Suppressor macrophage treated with lipopolysaccharide for 1 hour (primary cell): ENCODE measurements around the gene GIMAP7.
"Not testable (repeated sequence)": the region's sequence is repeated elsewhere in the genome, so short reads cannot be mapped to it uniquely, and the experiment has no call there.

Experiments used
- DNase-seq, 3 donors: peaks; one replicate each; pipeline ENCODE4 v3.0.0-alpha.2; 2020 to 2022

Gene GIMAP7

DNA sequence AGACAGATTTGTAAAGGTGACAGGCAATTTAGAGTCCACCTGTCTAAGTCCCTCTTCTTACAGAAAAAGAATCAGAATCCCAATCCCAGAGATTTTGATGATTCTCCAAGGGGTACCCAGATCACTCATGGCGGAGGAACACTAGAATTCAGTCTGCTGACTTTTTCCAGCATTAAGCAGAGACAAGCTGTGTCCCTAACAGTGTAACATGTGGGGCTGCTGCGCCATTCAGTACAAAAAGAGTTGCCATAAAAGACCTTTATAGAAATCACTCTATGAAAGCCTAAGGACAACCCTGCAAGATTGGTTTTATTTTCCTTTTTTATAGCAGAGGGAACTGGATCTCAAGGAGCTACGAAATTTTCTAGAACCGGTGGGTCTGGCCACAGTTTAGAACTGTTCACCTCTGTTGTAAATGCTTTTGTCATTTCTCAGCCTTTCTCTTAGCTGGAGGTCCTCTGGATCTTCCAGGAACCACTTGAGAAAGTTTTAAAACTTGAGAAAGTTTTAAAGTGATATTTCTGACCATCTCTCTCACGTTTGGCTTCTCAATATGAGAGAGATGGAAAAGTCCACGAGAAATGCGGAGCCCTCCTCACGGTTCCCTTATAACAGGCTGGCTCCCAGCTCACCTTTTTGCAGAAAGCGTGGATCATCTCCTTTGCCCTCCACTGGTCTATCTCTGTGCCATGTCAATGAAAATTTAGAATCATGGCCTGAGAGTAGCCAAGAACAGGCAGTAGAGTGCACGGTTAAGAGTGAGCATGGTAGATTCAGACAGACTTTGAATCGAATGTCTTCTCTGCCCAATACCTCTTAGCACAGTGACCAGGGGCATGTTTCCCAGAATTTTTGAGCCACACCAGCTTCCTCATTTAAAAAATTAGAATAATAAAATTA, 826 bp downstream of the GIMAP7 start:
- peak; percentile 8 to 24 (median 10) for DNase-seq

- DNase-seq = peak in 2 of 3 donors; percentile 18 to 28
Observed at GRCh38 chr7:150516956-150517745, 2.5 kb downstream of the GIMAP7 start.

GRCh38 chr7:150519310-150519709, 4.6 kb downstream of the GIMAP7 start:
- DNase-seq = no peak

DNA sequence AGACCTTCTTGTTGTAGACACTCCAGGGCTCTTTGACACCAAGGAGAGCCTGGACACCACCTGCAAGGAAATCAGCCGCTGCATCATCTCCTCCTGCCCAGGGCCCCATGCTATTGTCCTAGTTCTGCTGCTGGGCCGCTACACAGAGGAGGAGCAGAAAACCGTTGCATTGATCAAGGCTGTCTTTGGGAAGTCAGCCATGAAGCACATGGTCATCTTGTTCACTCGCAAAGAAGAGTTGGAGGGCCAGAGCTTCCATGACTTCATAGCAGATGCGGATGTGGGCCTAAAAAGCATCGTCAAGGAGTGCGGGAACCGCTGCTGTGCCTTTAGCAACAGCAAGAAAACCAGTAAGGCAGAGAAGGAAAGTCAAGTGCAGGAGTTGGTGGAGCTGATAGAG, 5.5 kb downstream of the GIMAP7 start:
- no peak for DNase-seq

- not testable (repeated sequence) for DNase-seq
Observed at GRCh38 chr7:150522931-150523330, 8.3 kb downstream of the GIMAP7 start.

DNA sequence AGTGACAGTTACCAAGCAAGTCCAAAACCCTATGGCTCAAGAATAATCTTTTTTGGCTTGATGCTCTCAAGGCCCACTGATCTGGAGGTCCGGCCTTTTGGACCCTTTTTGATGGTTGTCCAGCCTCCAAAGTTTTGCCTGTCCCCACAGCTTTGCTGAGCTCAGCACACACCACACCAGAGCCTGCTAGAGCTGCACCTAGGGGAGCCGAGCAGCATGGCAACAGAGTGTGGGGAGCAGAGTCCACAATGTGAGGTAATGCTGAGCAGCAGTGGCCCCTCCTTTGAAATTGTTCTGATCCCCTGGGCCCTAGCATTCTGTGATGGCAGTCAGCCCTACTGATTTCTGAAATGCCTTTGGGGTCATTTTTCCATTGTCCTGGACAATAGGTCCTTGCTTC, 9.3 kb downstream of the GIMAP7 start:
- DNase-seq = no peak

DNA sequence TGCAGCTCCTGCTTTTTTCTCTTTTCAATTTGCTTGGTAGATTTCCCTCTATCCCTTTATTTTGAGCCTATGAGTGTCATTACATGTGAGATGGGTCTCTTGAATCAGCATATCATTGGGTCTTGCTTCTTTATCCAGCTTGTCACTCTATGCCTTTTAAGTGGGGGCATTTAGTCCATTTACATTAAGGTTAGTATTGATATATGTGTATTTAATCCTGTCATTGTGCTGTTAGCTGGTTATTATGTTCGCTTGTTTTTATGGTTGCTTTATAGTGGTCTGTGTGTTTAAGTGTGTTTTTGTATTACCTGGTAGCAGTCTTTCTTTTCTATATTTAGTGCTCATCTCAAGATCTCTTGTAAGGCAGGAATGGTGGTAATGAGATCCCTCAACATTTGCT, 17.0 kb downstream of the GIMAP7 start:
- DNase-seq = no peak

DNA sequence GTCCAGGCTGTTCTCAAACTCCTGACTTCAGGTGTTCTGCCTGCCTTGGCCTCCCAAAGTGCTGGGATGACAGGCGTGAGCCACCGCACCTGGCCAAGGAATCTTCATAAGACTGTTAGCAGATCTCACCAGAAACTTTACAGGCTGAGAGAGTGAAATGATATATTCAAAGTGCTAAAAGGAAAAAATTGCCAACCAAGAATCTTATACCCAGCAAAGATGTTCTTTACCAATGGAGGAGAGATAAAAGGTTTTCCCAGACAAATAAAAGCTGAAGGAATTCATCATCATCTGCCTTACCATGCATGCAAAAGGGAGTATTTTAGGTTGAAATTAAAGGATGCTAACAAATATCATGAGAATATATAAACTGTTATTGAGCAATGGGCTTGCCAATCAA, 23.6 kb downstream of the GIMAP7 start:
- no peak for DNase-seq

- DNase-seq = no peak
Observed at GRCh38 chr7:150553163-150553562, 38.5 kb downstream of the GIMAP7 start.

- DNase-seq = no peak
Observed at GRCh38 chr7:150556521-150557138, 42.0 kb downstream of the GIMAP7 start.

DNA sequence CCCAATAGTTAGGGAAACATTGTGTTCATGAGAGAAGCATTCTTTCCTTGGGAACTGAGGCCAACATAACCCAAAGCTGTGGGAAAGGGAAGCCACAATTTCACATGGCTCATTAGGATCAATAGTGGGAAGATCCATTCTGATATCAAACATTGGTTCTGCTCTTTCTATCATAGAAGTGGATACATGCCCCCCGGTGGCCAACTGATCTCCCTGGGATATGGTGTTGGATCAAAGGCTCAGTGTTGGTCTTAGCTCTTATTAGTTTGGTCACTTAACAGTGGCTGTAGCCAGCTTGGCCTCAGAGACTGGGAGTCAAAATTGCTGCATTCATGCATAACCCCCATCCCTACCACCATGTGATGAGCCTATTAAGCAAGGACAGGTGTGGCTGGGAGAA, 45.8 kb downstream of the GIMAP7 start:
- DNase-seq = no peak

DNA sequence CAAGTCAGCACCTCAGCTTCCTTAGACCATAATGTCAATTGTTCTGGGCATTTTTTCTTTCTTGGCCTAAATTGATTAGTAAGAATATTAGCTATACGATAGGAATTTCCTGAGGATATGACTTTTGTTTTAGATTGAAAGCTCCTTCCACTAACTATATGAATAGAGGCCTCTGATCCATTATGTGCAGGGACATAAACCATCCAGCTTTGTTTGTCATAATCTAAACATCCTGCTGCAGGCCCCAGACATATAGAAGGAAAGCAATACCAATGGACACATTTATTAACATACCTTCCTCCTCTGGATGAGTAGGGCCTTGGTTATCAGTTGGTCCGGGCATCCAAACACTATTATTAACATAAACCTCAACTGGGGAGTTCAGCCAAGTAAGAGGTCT, 48.2 kb downstream of the GIMAP7 start:
- DNase-seq = no peak

DNA sequence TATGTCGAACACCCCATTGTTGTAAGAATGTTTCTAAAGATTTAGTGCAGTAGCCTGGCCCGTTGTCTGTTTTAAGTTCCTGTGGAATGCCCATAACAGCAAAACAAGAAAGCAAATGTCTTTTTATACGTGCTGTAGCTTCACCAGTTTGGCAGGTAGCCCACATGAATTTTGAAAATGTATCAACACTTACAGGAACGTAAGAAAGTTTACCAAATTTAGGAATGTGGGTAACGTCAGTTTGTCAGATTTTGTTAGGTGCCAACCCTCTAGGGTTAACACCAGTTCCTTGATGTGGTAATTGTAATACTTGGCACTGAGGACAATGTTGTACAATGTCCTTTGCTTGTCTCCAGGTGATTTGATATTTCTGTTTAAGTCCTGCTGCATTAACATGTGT, 49.3 kb downstream of the GIMAP7 start:
- no peak for DNase-seq

- no peak for DNase-seq
Observed at GRCh38 chr7:150564566-150564965, 49.9 kb downstream of the GIMAP7 start.

DNA sequence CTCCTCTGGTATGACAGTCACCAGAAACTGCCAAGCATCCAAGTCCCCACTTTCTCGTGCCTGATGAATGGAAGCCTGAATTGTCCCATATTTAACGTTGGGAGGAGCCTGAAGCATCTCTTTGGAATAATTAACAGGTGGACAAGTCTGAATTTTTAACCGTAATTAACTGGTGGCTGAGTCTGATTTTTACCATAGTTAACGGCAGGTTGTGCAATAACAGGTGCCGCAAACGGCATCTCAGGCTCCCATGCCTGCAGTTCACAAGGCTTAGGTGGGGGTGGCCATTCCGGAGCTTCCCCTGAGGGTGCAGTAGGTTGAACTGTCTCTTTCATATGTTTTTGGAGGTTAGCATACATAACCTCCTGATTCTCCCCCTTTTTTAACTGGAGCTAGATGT, 50.6 kb downstream of the GIMAP7 start:
- DNase-seq = no peak

DNA sequence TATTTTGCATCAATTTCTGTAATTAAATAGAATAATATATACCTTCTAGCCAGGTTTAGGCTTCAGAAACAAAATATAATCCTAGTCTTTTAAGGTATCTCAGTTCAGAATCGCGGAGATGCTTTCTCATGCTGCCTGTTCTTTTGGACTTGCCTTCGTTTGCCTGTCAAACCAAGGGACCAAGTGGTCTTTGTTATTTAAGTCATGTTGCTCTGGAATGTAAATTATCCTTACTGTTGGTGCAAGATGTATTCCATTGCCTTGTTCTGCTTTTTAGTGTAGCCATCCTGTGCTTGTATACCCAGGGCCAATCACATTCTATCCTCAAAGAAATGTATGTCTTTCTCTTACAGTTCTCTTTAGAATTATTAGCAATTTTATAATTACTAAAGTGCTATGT, 51.5 kb downstream of the GIMAP7 start:
- DNase-seq = no peak

DNA sequence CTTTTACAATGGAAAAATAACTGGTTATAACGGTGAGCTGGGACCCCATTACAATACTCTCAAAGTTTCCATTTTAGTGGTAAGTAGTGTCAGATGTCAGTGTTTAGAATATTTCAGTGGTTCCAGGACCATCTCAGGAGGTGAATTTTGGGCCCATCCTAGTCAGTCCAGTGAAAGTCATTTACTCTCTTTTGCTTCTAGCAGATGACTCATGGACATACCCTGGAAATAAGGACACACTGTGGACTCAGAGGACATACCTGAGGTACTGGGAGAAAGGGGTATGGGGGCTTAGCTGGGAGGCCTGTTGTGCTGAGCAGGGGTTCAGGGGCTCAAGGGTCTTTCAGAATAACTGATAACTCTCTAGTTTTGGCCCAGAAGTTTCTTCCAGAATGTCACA, 51.9 kb downstream of the GIMAP7 start:
- no peak for DNase-seq

GRCh38 chr7:150567169-150567568, 52.5 kb downstream of the GIMAP7 start, which contains the start of gene GIMAP4:
GIMAP4 (plus strand) TSS chr7:150567390; CDS start chr7:150569902, 2,512 bp downstream.
- peak; percentile 46 to 52 (median 52) for DNase-seq

DNA sequence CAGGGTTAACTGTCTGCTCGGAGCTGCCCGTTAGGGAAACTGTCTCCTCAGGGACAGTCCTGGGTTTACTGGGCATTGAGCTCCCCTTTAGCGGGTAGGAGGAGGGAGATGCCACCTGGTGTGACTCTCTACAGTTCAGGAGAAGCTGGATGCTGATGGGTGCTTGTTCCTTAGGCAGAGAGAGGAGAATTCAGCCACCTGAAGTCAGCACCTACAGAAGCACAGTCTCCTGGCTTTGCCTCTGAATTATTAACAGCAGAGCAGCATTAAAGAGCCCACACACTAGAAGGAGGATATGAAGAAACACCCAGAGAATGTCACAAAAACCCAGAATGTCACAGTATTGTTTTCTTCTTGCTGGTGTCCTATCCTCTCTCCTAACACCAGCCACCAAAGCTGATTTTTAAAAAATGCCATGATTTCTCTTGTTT, 53.2 kb downstream of the GIMAP7 start:
- DNase-seq = peak; percentile 32 to 76 (median 68)

GRCh38 chr7:150568714-150569113, 54.0 kb downstream of the GIMAP7 start:
- DNase-seq = peak in 2 of 3 donors; percentile 27 to 33

GRCh38 chr7:150569245-150569955, 54.7 kb downstream of the GIMAP7 start:
- DNase-seq = peak; percentile 53 to 82 (median 60)
